ENCODE data around the gene ENTPD1.

ENTPD1 gene

GRCh38 chr10:95810198-95810976 lies 54.4 kb downstream of the ENTPD1 start:
- TF ChIP-seq CTCF (IDR thresholded peaks at IDR 0.05; ENCODE audit: control insufficient read depth, extremely low read depth, insufficient read depth), result no peak
- H3K4me3 ChIP-seq (ENCODE audit: low read depth, low read length), result no peak overlapping the region
- no peak for DNase-seq (ENCODE audit: low read depth)

GRCh38 chr10:95813054-95813685 lies 57.2 kb downstream of the ENTPD1 start:
- no peak for TF ChIP-seq CTCF (IDR thresholded peaks at IDR 0.05; ENCODE audit: control insufficient read depth, extremely low read depth, insufficient read depth)
- H3K4me3 ChIP-seq (ENCODE audit: low read depth, low read length), result no peak overlapping the region
- DNase-seq (ENCODE audit: low read depth), result no peak

GRCh38 chr10:95814011-95814727 lies 58.2 kb downstream of the ENTPD1 start:
- no peak for TF ChIP-seq CTCF (IDR thresholded peaks at IDR 0.05; ENCODE audit: control insufficient read depth, extremely low read depth, insufficient read depth)
- H3K4me3 ChIP-seq (ENCODE audit: low read depth, low read length), result no peak overlapping the region
- no peak for DNase-seq (ENCODE audit: low read depth)

- TF ChIP-seq CTCF (IDR thresholded peaks at IDR 0.05; ENCODE audit: control insufficient read depth, extremely low read depth, insufficient read depth), result no peak
Observed at GRCh38 chr10:95815133-95815532, 59.2 kb downstream of the ENTPD1 start.

GRCh38 chr10:95815701-95816240 lies 59.8 kb downstream of the ENTPD1 start:
- TF ChIP-seq CTCF (IDR thresholded peaks at IDR 0.05; ENCODE audit: control insufficient read depth, extremely low read depth, insufficient read depth), result no peak
- H3K4me3 ChIP-seq (ENCODE audit: low read depth, low read length), result no peak overlapping the region
- DNase-seq (ENCODE audit: low read depth), result no peak

More at GRCh38 chr10:95815133-95815532, 59.2 kb downstream of the ENTPD1 start:
- no peak overlapping the region for H3K4me3 ChIP-seq (ENCODE audit: low read depth, low read length)
- no peak for DNase-seq (ENCODE audit: low read depth)

GRCh38 chr10:95818010-95818409 lies 62.0 kb downstream of the ENTPD1 start:
- DNase-seq (ENCODE audit: low read depth), result no peak
- no peak overlapping the region for H3K4me3 ChIP-seq (ENCODE audit: low read depth, low read length)
- TF ChIP-seq CTCF (IDR thresholded peaks at IDR 0.05; ENCODE audit: control insufficient read depth, extremely low read depth, insufficient read depth), result no peak

Measured in LNCaP clone FGC (cell line).